Spleen (tissue), 11 donors: Measurements from ENCODE around the gene CHMP4B. TPM values are rescaled to one million over a fixed set of nuclear protein-coding genes. Genes with fewer than 3 reads are reported as not detected.

ENCODE experiments used
- DNase-seq: peaks from one replicate; pipeline ENCODE4 v3.0.0-alpha.2; 2020
- H3K27ac ChIP-seq, 8 donors: fragments of 200-600 bp; sonication (generic) in 7 of 8; 1 replicate in 4 of 8; 2 replicates in 4 of 8; pipeline versions ENCODE4 v1.5.0 to v1.8.0; 2016 to 2021; ENCODE audit warnings: inconsistent platforms in 4 of 8, mild to moderate bottlenecking in 4 of 8, moderate library complexity in 1 of 8
- H3K27me3 ChIP-seq, 7 donors: fragments of 200-600 bp; sonication (generic) in 6 of 7; replicated peaks in 1 of 7; 1 replicate in 4 of 7; 2 replicates in 3 of 7; pipeline versions ENCODE4 v1.5.0 to v1.8.0; 2016 to 2021; ENCODE audit warnings: inconsistent platforms in 3 of 7, mild to moderate bottlenecking in 1 of 7
- H3K36me3 ChIP-seq, 6 donors: fragments of 200-600 bp; sonication (generic) in 5 of 6; 1 replicate in 4 of 6; 2 replicates in 2 of 6; pipeline versions ENCODE4 v1.5.0 to v1.8.0; 2016 to 2021; ENCODE audit warnings: inconsistent platforms in 2 of 6
- H3K4me1 ChIP-seq, 6 donors: fragments of 200-600 bp; sonication (generic) in 5 of 6; 1 replicate in 3 of 6; 2 replicates in 3 of 6; pipeline versions ENCODE4 v1.5.0 to v1.8.0; 2016 to 2021; ENCODE audit warnings: inconsistent platforms in 3 of 6
- H3K4me3 ChIP-seq, 8 donors: fragments of 200-600 bp; sonication (generic) in 7 of 8; 1 replicate in 4 of 8; 2 replicates in 4 of 8; pipeline versions ENCODE4 v1.5.0 to v1.8.0; 2016 to 2021; ENCODE audit warnings: inconsistent platforms in 4 of 8, mild to moderate bottlenecking in 4 of 8, moderate library complexity in 2 of 8
- H3K9me3 ChIP-seq, 8 donors: fragments of 200-600 bp; sonication (generic) in 7 of 8; 1 replicate in 4 of 8; 2 replicates in 4 of 8; pipeline versions ENCODE4 v1.5.0 to v1.8.0; 2016 to 2021; ENCODE audit warnings: inconsistent platforms in 4 of 8
- POLR2A ChIP-seq, 3 donors: fragments of 450-650 bp; IDR thresholded peaks; one replicate each; pipeline ENCODE4 v1.5.1; 2017; ENCODE audit warnings: antibody characterized with exemption in 3 of 3, mild to moderate bottlenecking in 1 of 3
- POLR2AphosphoS5 ChIP-seq, 3 donors: sonication (generic); formaldehyde crosslinking; IDR thresholded peaks; one replicate each; pipeline ENCODE4 v1.5.1; 2017; ENCODE audit warnings: antibody characterized with exemption in 3 of 3
- WGBS, 5 donors: extraction: QIAGEN DNeasy Blood & Tissue Kit in 3 of 5; methylation state at CpG; one replicate each; pipeline versions ENCODE4 v1.1.5 to v1.1.7; 2013 to 2018; 5-methylcytosine and 5-hydroxymethylcytosine counted together
- intact Hi-C: fragments of 100-400 bp; cut with DNase I; formaldehyde crosslinking; loops from one replicate; pipeline ENCODE4 v1.15.0; 2023; ENCODE audit warnings: low total_unique reads
- polyA plus RNA-seq, 3 donors: library from polyadenylated mRNA; stranded (reverse); fragments of 200-250 nt; gene quantifications; one replicate each; pipeline ENCODE4 v1.2.1, GENCODE V29; 2013
- total RNA-seq, 7 donors: library from RNA; depleted of rRNA in 3 of 7; stranded (reverse); fragments of >200 nt in 3 of 7; fragmentation: NEBNext Ultra II Directional in 4 of 7; extraction: Animal tissue kit (Norgen Biotek cat#: 25700) in 4 of 7; gene quantifications; one replicate each; pipeline versions ENCODE4 v1.1.0 to v1.2.1, GENCODE V29; 2016 to 2021
- TF ChIP-seq, protein P1 (sequence below), 11 experiments: fragments of 200-600 bp in 7 of 11; fragments of 450-650 bp in 4 of 11; sonication (generic) in 4 of 11; IDR thresholded peaks in 8 of 11; conservative IDR thresholded peaks in 3 of 11; 1 replicate in 7 of 11; 2 replicates in 4 of 11; pipeline versions ENCODE4 v1.4.0 to v1.8.0; 2016 to 2021; ENCODE audit warnings: antibody characterized with exemption in 11 of 11, inconsistent platforms in 4 of 11, mild to moderate bottlenecking in 1 of 11
- donor health status: healthy with polysubstance abuse.
- donor health status: DM: no; HTN: no; CAD: no; lungs with moderate emphysema.
- donor health status: DM: no; HTN: no; CAD: no.
- donor health status: Bipolar disorder and iron deficiency.
- donor health status: healthy.
- donor health status: DM: no; HTN: no; CAD: no.
- donor health status: DM: yes; HTN: yes; CAD: no.

CHMP4B gene
- total and polyA plus RNA-seq, 10 donors = 44.9 to 118 (median 74.7) TPM

DNA sequence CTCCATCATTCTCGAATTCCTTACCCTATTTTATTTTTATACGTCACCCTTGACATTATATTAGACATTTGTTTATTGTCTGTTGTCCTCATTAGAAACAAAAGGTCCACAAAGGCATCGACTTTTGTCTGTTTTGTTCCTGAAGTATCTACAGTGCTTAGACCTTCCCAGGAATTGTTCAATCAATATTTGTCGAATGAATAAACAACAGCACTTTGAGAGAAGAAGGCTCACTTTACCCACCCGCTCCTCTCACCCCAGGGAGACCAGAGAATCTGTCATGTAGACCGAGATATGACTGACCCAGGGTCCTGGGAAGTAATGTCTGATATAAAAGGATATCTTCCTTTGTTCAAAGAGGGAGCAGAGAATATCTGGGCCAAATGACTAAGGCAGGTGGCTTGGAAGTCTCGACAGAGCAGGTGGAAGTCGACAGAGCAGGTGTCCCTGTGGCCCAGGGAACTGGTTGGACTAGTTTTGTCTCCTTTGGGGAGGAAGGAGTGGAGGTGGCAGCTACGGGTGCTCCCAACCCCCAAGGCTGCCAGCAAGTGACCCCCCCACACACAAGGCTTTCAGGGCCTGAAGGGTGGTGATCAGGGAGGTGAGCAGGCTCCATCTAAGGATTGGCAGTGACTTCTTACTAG lies 14.8 kb upstream of the CHMP4B start:
- TF ChIP-seq POLR2AphosphoS5 (IDR thresholded peaks at IDR 0.05) (no peak), POLR2A (IDR thresholded peaks at IDR 0.05) (no peak)
- TF ChIP-seq, protein P1, sequence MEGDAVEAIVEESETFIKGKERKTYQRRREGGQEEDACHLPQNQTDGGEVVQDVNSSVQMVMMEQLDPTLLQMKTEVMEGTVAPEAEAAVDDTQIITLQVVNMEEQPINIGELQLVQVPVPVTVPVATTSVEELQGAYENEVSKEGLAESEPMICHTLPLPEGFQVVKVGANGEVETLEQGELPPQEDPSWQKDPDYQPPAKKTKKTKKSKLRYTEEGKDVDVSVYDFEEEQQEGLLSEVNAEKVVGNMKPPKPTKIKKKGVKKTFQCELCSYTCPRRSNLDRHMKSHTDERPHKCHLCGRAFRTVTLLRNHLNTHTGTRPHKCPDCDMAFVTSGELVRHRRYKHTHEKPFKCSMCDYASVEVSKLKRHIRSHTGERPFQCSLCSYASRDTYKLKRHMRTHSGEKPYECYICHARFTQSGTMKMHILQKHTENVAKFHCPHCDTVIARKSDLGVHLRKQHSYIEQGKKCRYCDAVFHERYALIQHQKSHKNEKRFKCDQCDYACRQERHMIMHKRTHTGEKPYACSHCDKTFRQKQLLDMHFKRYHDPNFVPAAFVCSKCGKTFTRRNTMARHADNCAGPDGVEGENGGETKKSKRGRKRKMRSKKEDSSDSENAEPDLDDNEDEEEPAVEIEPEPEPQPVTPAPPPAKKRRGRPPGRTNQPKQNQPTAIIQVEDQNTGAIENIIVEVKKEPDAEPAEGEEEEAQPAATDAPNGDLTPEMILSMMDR (IDR thresholded peaks at IDR 0.05 in 8 of 11, conservative IDR thresholded peaks at IDR 0.05 in 3 of 11) = no peak
- no peak overlapping the region for H3K4me3 ChIP-seq
- WGBS, 5 donors = 80 to 88% (median 83%) methylated on average over 9 of the region's 9 CpGs
- intact Hi-C loops = no loop called here
- DNase-seq = no peak
- H3K27ac ChIP-seq = no peak overlapping the region
- peaks cover 0 to 22% (median 10%) of the 10 kb centered on the region in 6 donors for H3K4me1 ChIP-seq
- no peaks in the 10 kb centered on the region for H3K27me3 ChIP-seq
- H3K36me3 ChIP-seq = peaks cover 0 to 6% (median 2%) of the 10 kb centered on the region in 6 donors
- no peaks in the 10 kb centered on the region for H3K9me3 ChIP-seq

DNA sequence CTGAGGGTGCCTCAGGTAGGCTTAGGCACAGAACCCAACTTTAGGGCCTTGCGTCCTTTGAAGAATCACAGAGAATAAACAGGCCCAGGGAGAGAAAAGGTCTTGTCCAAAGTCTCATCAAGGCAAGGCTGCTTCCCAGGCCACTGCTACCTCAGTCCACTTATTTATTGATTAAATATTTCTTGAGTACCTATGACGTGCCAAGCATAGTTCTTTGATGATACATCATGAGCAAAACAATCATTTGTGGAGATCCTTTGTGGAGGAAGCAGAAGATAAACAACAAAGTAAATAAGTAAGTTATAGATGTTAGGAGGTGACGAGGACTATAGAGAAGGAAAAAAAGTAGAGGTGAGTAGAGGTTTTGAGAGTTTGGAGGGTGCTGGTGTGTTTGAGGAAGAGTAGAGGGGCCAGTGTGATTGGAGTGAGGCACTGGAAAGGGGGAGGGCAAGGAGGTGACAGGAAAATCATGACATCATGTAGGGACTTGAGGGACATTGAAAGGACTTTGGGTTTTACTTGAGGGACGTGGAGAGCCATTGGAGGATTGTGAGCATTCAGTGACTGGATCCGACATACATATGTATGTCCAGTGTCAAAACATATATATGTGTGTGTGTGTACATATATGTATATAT lies 14.1 kb upstream of the CHMP4B start:
- intact Hi-C loops = no loop called here
- no peaks in the 10 kb centered on the region for H3K27me3 ChIP-seq
- no peak for TF ChIP-seq POLR2A (IDR thresholded peaks at IDR 0.05)
- DNase-seq = no peak
- 89 to 96% (median 94%) methylated on average over 5 of the region's 5 CpGs for WGBS, 5 donors
- no peak overlapping the region for H3K27ac ChIP-seq
- no peaks in the 10 kb centered on the region for H3K36me3 ChIP-seq
- H3K4me3 ChIP-seq = no peak overlapping the region
- no peaks in the 10 kb centered on the region for H3K9me3 ChIP-seq
- H3K4me1 ChIP-seq = peaks cover 0 to 20% (median 8%) of the 10 kb centered on the region in 6 donors

DNA sequence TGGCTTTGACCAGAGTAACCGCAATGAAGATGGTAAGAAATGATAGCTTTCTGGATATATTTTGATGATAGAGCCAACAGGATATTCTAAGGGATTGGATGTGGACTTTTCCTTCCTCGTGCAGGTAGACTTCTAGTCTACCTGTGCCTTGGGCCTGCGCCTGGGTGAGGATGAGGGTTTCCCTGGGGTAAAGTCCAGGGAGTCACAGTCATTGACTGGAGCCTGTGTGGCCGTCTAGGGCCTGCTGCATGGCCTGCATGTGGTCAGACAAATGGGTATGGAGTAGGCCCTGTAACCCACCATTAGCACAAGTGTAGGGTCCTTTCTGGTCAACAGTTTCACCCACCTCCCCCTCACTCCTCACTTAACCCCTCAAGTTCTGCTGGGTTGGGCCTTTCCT lies 12.7 kb upstream of the CHMP4B start:
- no peaks in the 10 kb centered on the region for H3K9me3 ChIP-seq
- DNase-seq = no peak
- H3K27me3 ChIP-seq = no peaks in the 10 kb centered on the region
- intact Hi-C loops = no loop called here
- no peak overlapping the region for H3K4me3 ChIP-seq
- TF ChIP-seq, protein P1 (IDR thresholded peaks at IDR 0.05 in 8 of 11, conservative IDR thresholded peaks at IDR 0.05 in 3 of 11) = no peak
- TF ChIP-seq POLR2AphosphoS5 (IDR thresholded peaks at IDR 0.05) (no peak), POLR2A (IDR thresholded peaks at IDR 0.05) (no peak)
- H3K36me3 ChIP-seq = no peaks in the 10 kb centered on the region
- H3K4me1 ChIP-seq = peaks cover 0 to 6% (median 1%) of the 10 kb centered on the region in 6 donors
- WGBS, 5 donors = 70 to 96% (median 91%) methylated on average over 4 of the region's 4 CpGs
- no peak overlapping the region for H3K27ac ChIP-seq

DNA sequence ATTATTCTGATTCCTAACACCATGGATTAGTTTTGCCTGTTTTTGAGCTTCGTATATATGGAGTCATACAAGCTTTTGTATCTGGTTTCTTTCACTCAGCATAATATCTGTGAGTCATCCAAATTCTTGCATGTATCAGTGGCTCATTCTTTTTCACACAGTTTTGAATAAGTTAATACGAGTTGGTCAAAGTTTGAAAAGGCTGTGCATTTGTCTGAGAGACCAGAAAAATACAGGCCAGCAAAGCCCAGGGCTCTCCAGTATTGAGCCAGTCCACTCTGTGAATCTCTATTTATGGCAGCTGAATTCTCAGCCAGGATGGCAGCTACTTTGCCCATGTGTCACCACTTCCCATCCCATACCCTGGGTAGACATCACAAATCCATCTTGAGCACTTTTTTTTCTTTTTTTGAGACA lies 7.2 kb upstream of the CHMP4B start:
- H3K9me3 ChIP-seq = no peaks in the 10 kb centered on the region
- TF ChIP-seq POLR2AphosphoS5 (IDR thresholded peaks at IDR 0.05) (no peak), POLR2A (IDR thresholded peaks at IDR 0.05) (no peak)
- TF ChIP-seq, protein P1 (IDR thresholded peaks at IDR 0.05 in 8 of 11, conservative IDR thresholded peaks at IDR 0.05 in 3 of 11) = no peak
- no peak for DNase-seq
- 68 to 87% (median 86%) methylated on average over 2 of the region's 2 CpGs for WGBS, 5 donors
- no peak overlapping the region for H3K4me3 ChIP-seq
- no peak overlapping the region for H3K27ac ChIP-seq
- intact Hi-C loops = no loop called here
- no peaks in the 10 kb centered on the region for H3K36me3 ChIP-seq
- no peaks in the 10 kb centered on the region for H3K27me3 ChIP-seq
- no peaks in the 10 kb centered on the region for H3K4me1 ChIP-seq
